BJ (cell line): Measurements from ENCODE around the gene ANKRD55. TPM values are rescaled to one million over a fixed set of nuclear protein-coding genes. Genes with fewer than 3 reads are reported as not detected.
"Not testable (repeated sequence)": the region's sequence is repeated elsewhere in the genome, so short reads cannot be mapped to it uniquely, and the experiment has no call there.

Source experiments
- CTCF ChIA-PET: fragments of 350-600 bp; formaldehyde crosslinking; extraction: SDS; loops from one replicate; lab custom pipeline; 2021; ENCODE audit warnings: antibody characterized with exemption, inconsistent platforms; lab: Yijun Ruan, JAX
- POLR2A ChIA-PET: fragments of 300-600 bp; sonication (Branson Sonifier 250); formaldehyde crosslinking; extraction: SDS; loops from one replicate; lab custom pipeline; 2021; ENCODE audit warnings: antibody characterized with exemption; lab: Charles Lee
- DNase-seq: peaks from one replicate; pipeline ENCODE4 v3.0.0-alpha.2; 2011; ENCODE audit warnings: low read depth
- H3K27me3 ChIP-seq: 2 replicates; pipeline ENCODE4 v1.6.0; 2011; ENCODE audit warnings: low read length; ENCODE audit not compliant: control insufficient read depth, insufficient read depth
- H3K36me3 ChIP-seq: 2 replicates; pipeline ENCODE4 v1.5.1; 2011; ENCODE audit warnings: low read length; ENCODE audit not compliant: control insufficient read depth, insufficient read depth
- H3K4me3 ChIP-seq: 2 replicates; pipeline ENCODE4 v1.5.1; 2011; ENCODE audit warnings: low read depth, mild to moderate bottlenecking, control low read depth, low read length
- polyA plus RNA-seq: library from polyadenylated mRNA; depleted of rRNA; stranded (reverse); fragments of >200 nt; gene quantifications from 2 replicates; pipeline ENCODE4 v1.2.3, GENCODE V29; 2011
- TF ChIP-seq, protein P1 (sequence below): IDR thresholded peaks from 2 replicates; pipeline ENCODE4 v1.5.1; 2011; ENCODE audit warnings: low read depth, mild to moderate bottlenecking, control low read depth, inconsistent platforms, low read length, moderate library complexity; ENCODE audit not compliant: insufficient read depth

Gene ANKRD55
- polyA plus RNA-seq, 1 experiment = not detected

- 0 out of 2 replicates have a peak, but pooled peaks cover 2% of the 10 kb centered on the region for H3K27me3 ChIP-seq
- no peak overlapping the region for H3K4me3 ChIP-seq
- CTCF ChIA-PET = no interaction called here
- no peak for DNase-seq
- TF ChIP-seq, protein P1, sequence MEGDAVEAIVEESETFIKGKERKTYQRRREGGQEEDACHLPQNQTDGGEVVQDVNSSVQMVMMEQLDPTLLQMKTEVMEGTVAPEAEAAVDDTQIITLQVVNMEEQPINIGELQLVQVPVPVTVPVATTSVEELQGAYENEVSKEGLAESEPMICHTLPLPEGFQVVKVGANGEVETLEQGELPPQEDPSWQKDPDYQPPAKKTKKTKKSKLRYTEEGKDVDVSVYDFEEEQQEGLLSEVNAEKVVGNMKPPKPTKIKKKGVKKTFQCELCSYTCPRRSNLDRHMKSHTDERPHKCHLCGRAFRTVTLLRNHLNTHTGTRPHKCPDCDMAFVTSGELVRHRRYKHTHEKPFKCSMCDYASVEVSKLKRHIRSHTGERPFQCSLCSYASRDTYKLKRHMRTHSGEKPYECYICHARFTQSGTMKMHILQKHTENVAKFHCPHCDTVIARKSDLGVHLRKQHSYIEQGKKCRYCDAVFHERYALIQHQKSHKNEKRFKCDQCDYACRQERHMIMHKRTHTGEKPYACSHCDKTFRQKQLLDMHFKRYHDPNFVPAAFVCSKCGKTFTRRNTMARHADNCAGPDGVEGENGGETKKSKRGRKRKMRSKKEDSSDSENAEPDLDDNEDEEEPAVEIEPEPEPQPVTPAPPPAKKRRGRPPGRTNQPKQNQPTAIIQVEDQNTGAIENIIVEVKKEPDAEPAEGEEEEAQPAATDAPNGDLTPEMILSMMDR = no peak
- H3K36me3 ChIP-seq = no peaks in the 10 kb centered on the region
- POLR2A ChIA-PET = no interaction called here
These were observed 71.2 kb downstream of the ANKRD55 start for GRCh38 chr5:56161927-56162326.

- no peak overlapping the region for H3K4me3 ChIP-seq
These were observed 71.7 kb downstream of the ANKRD55 start for GRCh38 chr5:56161439-56161823.

DNA sequence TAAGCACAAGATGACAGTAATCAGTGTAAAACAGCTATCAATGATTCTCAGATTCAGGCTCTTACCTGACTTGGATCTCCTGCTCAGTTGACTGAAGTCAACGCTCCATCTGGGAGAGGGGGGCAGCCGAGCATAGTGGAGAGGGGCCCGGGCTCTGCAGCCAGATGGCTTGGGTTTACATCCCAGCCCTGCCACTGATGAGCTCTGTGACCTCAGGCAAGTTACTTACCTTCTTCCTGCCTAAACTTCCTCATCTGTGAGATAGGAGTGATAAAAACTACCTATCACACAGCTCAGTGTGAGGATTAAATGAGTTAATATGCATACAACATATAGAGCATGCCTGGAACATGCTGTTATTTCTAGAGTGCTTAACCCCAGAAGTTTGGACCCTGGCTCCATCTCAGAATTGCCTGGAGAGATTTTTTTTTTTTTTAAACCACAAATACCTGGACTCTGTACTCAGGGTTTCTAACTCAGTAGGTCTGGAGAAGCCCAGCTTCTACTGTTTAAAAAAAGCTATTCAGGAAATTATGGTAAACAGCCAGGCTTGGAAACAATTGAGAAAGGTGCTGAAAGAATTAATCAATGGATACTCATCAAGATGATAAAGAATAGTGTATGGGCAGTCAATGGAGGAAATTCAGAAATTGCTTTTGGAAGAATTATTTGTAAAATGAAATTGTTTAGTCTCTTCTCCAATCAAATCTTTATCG, 72.2 kb downstream of the ANKRD55 start:
- no peaks in the 10 kb centered on the region for H3K36me3 ChIP-seq
- 0 out of 2 replicates have a peak, but pooled peaks cover 2% of the 10 kb centered on the region for H3K27me3 ChIP-seq
- ChIA-PET CTCF (no interaction called here), POLR2A (no interaction called here)
- TF ChIP-seq, protein P1 = no peak
- no peak for DNase-seq
- no peak overlapping the region for H3K4me3 ChIP-seq

More at GRCh38 chr5:56161439-56161823, 71.7 kb downstream of the ANKRD55 start:
- CTCF ChIA-PET = no interaction called here
- POLR2A ChIA-PET = no interaction called here
- Histone ChIP-seq H3K27me3 (0 out of 2 replicates have a peak, but pooled peaks cover 2% of the 10 kb centered on the region), H3K36me3 (no peaks in the 10 kb centered on the region)
- no peak for DNase-seq
- TF ChIP-seq, protein P1 = no peak

- TF ChIP-seq, protein P1 = no peak
- Histone ChIP-seq H3K36me3 (no peaks in the 10 kb centered on the region), H3K4me3 (no peak overlapping the region), H3K27me3 (0 out of 2 replicates have a peak, but pooled peaks cover 2% of the 10 kb centered on the region)
- no peak for DNase-seq
- ChIA-PET CTCF (no interaction called here), POLR2A (no interaction called here)
These were observed 73.6 kb downstream of the ANKRD55 start for GRCh38 chr5:56159521-56159947.

GRCh38 chr5:56158331-56158960, 74.7 kb downstream of the ANKRD55 start:
- CTCF ChIA-PET = no interaction called here
- no peak for DNase-seq
- TF ChIP-seq, protein P1 = no peak
- no peaks in the 10 kb centered on the region for H3K36me3 ChIP-seq
- POLR2A ChIA-PET = no interaction called here
- H3K27me3 ChIP-seq = 0 out of 2 replicates have a peak, but pooled peaks cover 2% of the 10 kb centered on the region
- no peak overlapping the region for H3K4me3 ChIP-seq

GRCh38 chr5:56157191-56157621, 75.9 kb downstream of the ANKRD55 start:
- H3K4me3 ChIP-seq, H3K36me3 ChIP-seq, H3K27me3 ChIP-seq, POLR2A ChIA-PET, DNase-seq, CTCF ChIA-PET: not testable (repeated sequence)

DNA sequence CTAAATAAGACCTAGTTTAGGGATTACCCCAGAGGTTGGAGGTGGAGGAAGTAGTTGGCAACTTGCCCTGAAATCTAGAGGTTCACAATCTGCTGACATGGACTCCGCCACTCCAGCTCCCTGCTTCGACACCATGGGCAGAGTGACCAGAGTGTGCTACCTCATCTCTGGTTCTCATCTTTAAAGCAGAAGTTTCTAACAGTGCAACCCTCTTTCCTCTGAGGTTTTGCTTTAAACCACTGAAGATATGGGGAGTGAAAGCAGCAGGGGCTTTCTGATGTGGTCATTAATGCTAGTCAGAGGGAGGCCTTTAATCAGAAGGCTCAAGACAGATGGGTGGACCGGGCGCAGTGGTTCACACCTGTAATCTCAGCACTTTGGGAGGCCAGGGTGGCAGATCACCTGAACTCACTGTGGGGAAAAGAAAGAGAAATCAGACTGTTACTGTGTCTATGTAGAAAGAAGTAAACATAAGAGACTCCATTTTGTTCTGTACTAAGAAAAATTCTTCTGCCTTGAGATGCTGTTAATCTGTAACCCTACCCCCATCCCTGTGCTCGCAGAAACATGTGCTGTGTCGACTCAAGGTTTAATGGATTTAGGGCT, 76.4 kb downstream of the ANKRD55 start:
- H3K4me3 ChIP-seq, POLR2A ChIA-PET, DNase-seq, CTCF ChIA-PET, H3K36me3 ChIP-seq, H3K27me3 ChIP-seq: not testable (repeated sequence)
